ENCODE measurements around the gene UTP11.
"Not testable (repeated sequence)": the region's sequence is repeated elsewhere in the genome, so short reads cannot be mapped to it uniquely, and the experiment has no call there.

The UTP11 gene

GRCh38 chr1:38012363-38013226 is at the start of gene UTP11:
Gene UTP11 (plus strand): TSS chr1:38012734. CDS start chr1:38012803, 69 bp downstream.
- FAIRE-seq: no peak
- DNase-seq (ENCODE audit: low spot score): peak; percentile 96

GRCh38 chr1:37964106-37964505 is 48.4 kb upstream of the UTP11 start:
- not testable (repeated sequence) for DNase-seq (ENCODE audit: low spot score); FAIRE-seq

GRCh38 chr1:37965301-37965700 is 47.2 kb upstream of the UTP11 start:
- no peak for FAIRE-seq
- no peak for DNase-seq (ENCODE audit: low spot score)

- FAIRE-seq; DNase-seq (ENCODE audit: low spot score): not testable (repeated sequence)
Measured at GRCh38 chr1:37973684-37974083, 38.9 kb upstream of the UTP11 start.

- FAIRE-seq (no peak), DNase-seq (ENCODE audit: low spot score) (no peak)
Measured at GRCh38 chr1:37974567-37974966, 38.0 kb upstream of the UTP11 start.

- FAIRE-seq: not testable (repeated sequence)
- peak; percentile 39 for DNase-seq (ENCODE audit: low spot score)
Measured at GRCh38 chr1:37975083-37975482, 37.5 kb upstream of the UTP11 start.

GRCh38 chr1:37978541-37978940 is 34.0 kb upstream of the UTP11 start:
- DNase-seq (ENCODE audit: low spot score) (no peak), FAIRE-seq (no peak)

GRCh38 chr1:37983546-37983945 is 29.0 kb upstream of the UTP11 start:
- no peak for DNase-seq (ENCODE audit: low spot score)
- FAIRE-seq: no peak

GRCh38 chr1:37987679-37988078 is 24.9 kb upstream of the UTP11 start:
- FAIRE-seq (no peak), DNase-seq (ENCODE audit: low spot score) (no peak)

GRCh38 chr1:37989361-37989930 is 23.1 kb upstream of the UTP11 start:
- FAIRE-seq (no peak), DNase-seq (ENCODE audit: low spot score) (peak; percentile 23)

GRCh38 chr1:37994886-37995566 is 17.5 kb upstream of the UTP11 start:
- FAIRE-seq: no peak
- DNase-seq (ENCODE audit: low spot score): no peak

- DNase-seq (ENCODE audit: low spot score): no peak
- FAIRE-seq: no peak
Measured at GRCh38 chr1:37995751-37996345, 16.7 kb upstream of the UTP11 start.

- no peak for DNase-seq (ENCODE audit: low spot score)
- no peak for FAIRE-seq
Measured at GRCh38 chr1:37997256-37998088, 15.1 kb upstream of the UTP11 start.

GRCh38 chr1:37998089-37998808 is 14.3 kb upstream of the UTP11 start:
- FAIRE-seq (no peak), DNase-seq (ENCODE audit: low spot score) (no peak)

GRCh38 chr1:37998913-37999429 is 13.6 kb upstream of the UTP11 start:
- FAIRE-seq: no peak

GRCh38 chr1:37999430-38000232 is 12.9 kb upstream of the UTP11 start:
- peak; percentile 66 for DNase-seq (ENCODE audit: low spot score)
- FAIRE-seq: no peak

More at GRCh38 chr1:37998913-37999429, 13.6 kb upstream of the UTP11 start:
- DNase-seq (ENCODE audit: low spot score): no peak

- DNase-seq (ENCODE audit: low spot score) (no peak), FAIRE-seq (no peak)
Measured at GRCh38 chr1:38000233-38000528, 12.4 kb upstream of the UTP11 start.

GRCh38 chr1:38000529-38001455 is 11.7 kb upstream of the UTP11 start:
- peak; percentile 27 for FAIRE-seq
- peak; percentile 78 for DNase-seq (ENCODE audit: low spot score)

Measured in urothelium cell line (cell line).